ENCODE data around the gene PCBP3.
"Not testable (repeated sequence)": the region's sequence is repeated elsewhere in the genome, so short reads cannot be mapped to it uniquely, and the experiment has no call there.

Gene PCBP3

GRCh38 chr21:45940091-45940490, 296.6 kb downstream of the PCBP3 start:
- no peak for DNase-seq

DNA sequence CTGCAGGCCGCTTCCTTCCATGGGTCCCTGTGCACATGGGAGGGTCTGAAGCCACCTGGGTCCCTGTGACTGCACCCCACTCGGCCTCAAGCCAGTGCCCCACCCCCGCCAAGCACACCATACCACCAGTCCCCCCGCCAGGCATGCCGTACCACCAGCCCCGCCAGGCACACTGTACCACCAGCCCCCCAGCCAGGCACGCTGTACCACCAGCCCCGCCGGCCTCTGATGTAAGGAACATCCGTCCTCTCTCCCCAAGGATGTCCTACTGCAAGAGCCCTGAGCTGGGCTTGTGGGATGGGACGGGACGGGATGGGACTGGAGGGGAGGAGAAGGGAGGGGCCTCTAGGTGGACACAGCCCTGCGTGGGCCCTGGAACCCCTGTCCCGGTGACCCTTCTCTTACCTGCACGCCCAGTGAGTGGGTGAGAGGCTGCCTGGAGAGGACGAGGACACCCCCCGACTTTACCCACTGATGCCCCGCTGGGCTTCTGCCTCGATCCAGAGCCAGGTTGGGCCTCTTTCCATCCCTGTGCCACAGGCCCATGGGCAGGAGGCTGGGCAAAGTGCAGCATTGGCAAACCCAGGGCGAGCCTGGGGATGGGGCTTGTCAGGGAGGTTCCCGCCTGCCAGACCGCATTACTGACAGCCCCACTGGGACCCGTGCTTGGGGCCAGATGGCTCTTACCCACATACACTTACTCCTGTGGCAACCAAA, 297.3 kb downstream of the PCBP3 start:
- DNase-seq, result no peak

GRCh38 chr21:45941338-45941710, 297.8 kb downstream of the PCBP3 start:
- DNase-seq, result no peak

DNA sequence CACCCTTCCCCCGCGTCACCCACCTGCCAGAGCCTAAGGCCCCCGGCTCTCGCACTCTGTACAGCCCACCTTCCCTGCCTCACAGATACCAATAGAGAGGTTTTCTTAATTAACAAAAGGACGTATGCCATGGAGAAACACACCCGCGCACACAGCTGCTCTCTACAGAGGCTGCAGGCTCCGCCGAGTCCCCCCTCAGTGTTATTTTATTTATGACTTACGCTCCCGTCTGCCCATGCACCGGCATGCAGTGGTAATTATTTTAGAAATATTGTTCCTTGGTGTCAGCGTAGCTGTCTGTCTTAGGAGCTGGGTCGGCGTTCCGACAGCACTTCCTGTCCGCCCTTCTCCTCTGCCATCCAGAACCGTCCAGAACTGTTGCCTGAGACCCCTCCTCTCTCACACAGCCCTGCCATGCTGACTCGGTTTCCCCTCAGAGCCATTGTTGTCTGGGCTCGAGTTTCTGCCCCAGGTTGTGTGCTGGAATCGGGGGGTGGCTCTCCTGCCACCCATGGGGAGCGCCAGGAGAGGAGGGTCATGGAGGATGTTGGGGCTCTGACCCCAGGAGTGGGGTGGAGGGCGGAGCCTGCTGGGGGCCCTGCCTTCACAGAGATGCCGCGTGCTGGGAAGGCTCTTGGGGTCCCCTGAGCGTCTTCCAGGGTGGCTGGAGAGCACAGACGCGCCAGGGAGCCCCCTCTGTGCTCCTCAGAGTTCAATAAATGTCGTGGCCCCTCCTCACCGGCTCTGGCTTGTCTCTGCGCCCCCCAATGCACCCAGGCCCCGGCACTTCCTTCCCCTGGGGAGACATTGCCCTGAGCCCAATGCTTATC, 298.4 kb downstream of the PCBP3 start:
- no peak for DNase-seq

- DNase-seq, result no peak
Measured at GRCh38 chr21:45942755-45943629, 299.5 kb downstream of the PCBP3 start.

DNA sequence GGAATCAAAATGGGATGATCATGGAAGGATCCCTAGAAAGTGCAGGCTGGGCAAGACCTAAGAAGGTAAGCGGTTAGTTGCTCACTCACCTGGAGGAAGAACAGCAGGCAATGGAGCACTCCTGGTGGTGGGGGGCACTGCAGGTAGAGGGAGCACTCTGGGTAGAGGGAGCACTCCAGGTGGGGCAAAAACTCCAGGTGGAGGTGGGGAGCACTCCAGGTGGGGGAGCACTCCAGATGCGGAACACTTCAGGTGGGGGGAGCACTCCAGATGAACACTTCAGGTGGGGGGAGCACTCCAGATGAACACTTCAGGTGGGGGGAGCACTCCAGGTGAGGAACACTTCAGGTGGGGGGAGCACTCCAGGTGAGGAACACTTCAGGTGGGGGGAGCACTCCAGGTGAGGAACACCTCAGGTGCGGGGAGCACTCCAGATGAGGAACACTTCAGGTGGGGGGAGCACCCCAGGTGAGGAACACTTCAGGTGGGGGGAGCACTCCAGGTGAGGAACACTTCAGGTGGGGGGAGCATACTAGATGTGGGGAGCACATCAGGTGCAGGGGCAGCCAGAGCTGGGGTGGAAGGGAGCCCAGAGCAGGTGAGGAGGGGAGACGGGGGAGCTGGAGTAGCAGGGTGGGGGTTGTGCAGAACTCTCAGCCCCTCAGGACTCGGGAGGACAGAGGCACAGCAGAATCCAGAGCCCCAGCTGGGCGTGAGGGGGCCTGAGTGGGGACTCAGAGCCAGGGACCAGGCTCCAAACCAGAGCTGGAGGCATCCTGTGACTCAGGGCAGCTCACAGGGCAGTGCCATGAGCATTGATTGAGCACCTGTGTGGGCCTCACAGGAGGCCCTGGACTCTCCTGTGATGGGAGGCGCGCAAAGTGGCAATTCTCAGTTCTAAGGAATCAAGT, 300.4 kb downstream of the PCBP3 start:
- DNase-seq, result no peak

DNA sequence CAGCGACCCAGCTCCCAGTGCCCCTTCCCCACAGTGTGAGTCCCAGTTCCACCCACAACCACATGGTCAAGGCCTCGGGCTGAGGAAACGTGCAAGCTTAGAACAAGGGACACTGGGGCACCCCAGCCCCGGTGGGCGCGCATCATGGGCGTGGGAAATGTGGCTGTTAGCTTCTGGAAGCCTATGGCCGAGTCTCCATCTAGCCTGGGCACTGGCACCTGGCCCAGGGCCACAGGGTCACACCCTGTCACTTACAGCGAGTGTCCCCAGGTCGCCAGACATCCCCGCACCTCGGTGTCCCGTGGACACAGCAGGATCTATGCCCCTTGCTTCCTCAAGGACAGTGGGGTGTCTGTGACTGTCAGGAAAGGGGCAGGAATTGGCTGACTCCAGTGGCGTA, 301.1 kb downstream of the PCBP3 start:
- no peak for DNase-seq

DNA sequence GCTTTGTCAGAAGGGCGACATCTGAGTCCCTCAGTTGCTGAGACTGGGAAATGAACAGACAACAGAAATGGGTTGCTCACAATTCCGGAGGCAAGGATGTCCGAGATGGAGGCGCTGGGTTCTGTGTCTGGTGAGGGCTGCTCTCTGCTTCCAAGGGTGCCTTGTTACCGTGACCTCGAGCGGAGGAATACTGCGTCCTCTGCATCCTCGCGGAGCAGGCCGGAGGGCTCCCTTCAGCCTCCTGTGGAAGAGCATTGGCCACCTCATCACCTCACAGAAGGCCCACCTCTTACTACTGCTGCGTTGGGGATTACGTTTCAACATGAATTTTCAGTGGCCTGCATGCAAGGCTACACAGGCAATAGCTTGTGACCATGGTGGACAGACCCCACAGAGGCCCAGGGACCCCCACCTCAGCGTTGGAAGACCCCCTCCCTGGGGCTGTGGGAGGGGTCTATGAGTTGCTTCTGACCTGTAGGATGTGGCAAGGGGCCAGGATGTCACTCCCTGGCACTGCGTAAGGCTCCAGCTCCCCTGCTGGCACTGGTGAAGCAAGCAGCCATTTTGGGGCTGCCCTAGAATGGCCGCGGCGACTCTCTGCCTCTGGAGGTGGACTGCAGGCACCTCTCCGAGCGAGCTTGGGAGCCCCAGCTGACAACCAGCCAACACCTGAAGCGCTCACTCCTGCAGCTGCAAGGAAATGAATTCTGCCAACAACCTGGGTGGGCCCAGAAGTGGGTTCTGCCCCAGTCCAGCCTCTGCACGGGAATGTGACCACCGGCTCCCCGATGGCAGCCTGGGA, 301.7 kb downstream of the PCBP3 start:
- no peak for DNase-seq

DNA sequence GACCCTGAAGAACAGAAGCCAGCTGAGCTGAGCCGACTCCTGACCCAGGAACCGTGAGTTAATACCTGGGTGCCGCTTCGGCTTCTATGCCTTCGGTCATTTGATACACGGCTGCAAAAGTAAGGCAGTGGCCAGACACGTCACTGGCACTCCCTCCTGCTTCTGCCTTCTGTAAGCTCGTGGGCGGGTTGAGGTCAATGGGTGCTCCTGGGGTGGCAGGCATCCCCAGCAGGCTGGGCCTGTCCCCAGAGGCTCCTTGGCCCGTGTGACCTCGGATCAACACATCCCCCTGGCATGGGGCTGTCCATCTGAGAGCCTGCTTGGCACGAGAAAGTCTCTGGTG, 302.3 kb downstream of the PCBP3 start:
- no peak for DNase-seq

GRCh38 chr21:45947296-45947695, 303.8 kb downstream of the PCBP3 start:
- no peak for DNase-seq

DNA sequence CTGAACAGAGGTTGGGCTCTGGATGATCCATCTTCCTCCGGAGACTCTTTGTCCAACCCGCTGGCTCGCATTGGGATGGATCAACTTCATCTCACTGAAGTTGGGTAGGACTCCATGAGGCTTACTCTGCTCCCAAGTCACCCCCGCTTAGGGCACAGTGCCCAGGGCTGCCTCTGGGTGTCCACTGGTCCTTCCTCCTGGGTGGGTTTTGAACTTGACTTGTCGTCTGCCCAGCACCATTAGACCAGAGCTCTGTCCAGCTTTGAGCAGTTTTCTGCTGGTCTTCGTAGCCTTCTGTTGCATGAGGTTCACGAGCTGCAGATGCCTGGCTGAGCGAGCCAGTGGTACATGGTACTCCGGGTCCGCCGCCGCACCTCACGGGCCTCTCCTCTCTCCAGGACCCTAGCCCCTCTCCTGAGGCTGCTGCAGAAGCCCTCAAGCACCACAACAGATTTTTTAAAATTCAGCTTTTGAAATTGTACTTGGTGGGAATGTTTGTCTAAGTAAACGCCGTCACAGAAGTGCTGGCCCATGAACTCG, 304.3 kb downstream of the PCBP3 start:
- no peak for DNase-seq

DNA sequence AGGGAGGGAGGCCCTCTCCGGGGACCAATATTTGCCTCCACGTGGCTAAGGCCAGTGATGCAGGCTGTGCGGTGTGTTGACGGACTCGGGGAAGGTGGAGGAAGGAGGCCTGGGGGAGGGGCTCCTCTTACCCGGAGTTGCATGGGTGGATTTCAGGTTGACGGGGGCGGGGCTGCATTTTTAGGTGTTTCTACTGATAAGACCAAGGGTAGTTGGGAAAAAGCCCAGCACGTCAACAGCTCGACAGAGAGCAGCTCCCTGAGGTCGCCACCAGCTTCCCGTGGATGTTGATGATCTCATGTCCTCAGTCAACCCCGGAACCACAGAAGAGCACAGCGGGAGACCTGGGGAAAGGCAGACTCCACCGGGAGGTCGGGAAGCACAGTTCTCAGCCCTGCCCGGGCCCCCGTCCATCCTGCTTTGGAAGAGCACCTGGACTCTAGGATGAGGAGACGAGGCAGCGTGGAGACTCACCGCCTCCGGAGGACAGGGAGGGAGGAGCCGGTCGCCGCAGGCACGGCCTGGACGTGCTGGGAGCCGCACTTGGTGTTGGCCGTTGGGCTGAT, 305.1 kb downstream of the PCBP3 start:
- DNase-seq, result no peak

DNA sequence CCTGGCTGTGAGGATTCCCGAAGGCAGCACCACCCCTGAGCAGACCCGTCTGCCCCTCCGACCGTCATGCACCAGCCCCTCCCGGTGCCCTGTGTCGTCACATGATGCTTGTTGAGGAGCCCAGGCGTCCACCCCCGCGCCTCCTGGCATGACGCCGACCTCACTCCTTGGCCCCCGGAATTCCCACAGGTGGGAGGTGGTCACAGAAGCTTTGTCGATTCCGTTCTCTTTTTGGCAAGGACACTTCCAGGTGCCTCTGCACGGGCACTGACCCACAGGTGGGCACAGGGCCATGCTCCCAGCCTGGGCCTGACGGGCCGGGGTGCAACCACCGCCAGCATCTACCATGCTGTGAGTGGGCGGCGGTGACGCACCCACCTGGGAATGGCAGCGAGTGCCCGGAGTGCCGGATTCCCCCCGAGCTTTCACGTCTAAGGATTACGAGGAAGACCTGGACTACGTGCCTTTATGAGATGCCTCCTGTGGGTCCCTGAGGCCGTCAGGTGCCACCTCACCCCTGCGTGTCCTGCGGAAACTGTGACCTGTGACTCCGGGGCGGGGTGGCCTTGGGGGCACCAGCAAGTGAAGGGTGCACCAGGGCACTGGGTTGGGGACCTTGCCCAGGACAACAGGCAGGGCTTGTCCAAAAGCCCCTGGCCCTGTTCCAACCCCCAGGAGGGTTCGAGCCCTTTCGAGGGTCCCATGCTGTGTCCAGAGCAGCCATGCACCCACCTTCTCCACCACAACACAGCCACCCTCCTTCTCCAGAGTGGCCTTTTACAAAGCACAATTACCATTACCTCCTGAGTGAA, 306.6 kb downstream of the PCBP3 start:
- no peak for DNase-seq

- no peak for DNase-seq
Measured at GRCh38 chr21:45950740-45951515, 307.4 kb downstream of the PCBP3 start.

GRCh38 chr21:45951676-45952075, 308.2 kb downstream of the PCBP3 start:
- no peak for DNase-seq

- not testable (repeated sequence) for DNase-seq
Measured at GRCh38 chr21:45952527-45952926, 309.0 kb downstream of the PCBP3 start.

- no peak for DNase-seq
Measured at GRCh38 chr21:45952974-45953373, 309.4 kb downstream of the PCBP3 start.

- DNase-seq, result no peak
Measured at GRCh38 chr21:45954261-45954660, 310.7 kb downstream of the PCBP3 start.

GRCh38 chr21:45954921-45955320, 311.4 kb downstream of the PCBP3 start:
- DNase-seq, result no peak

Data from NCI-H774 (cell line).